Measurements from ENCODE around the gene SUB1. TPM values are rescaled to one million over a fixed set of nuclear protein-coding genes. Genes with fewer than 3 reads are reported as not detected.
"Not testable (repeated sequence)": the region's sequence is repeated elsewhere in the genome, so short reads cannot be mapped to it uniquely, and the experiment has no call there.

SUB1 gene
- 100 to 1,000 TPM in 3 of 4 donors, 10 to 100 TPM in 1; 59.6 to 280 (median 134) TPM for total RNA-seq

DNA sequence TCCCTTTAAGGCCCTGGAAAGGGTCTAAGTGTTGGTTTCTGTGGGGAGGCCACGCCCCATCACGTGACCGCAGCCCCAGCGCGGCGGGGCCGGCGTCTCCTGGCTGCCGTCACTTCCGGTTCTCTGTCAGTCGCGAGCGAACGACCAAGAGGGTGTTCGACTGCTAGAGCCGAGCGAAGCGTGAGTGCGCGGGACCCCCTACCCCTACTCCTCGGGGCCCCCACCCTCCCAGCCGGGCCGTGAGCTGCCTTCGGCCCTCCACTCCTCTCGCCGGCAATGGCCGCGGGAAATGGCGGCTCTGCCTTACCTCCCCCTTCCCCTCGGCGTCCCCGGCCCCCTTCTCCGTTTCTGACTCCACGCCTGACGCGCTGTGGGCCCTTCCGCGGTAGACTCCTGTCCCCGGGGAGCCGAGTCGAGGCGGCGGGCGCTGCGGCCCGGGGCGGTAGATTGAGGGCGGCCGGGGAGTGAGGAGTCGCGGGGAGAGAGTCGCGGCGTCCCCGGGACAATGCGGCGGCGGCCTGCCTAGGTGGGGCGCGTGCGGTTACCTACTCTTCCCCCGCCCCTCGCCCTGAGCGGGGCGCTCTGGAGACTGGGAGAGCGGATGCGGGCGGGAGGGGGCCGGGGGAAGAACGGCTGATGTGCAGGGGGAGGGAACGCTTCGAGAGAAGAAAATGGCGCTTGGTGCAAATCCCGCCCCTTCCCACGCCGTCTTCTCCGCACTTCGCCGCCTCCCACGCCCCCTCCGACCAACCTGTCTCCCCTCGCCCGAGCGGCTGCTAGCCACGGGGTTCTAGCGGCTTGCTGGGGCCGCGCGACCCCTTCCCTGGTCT lies at the start of gene SUB1:
TSS of gene SUB1 (plus strand) at position 112 of the 830 bp plus-strand sequence. CDS start 2,956 bp downstream, outside the sequence.
- no peaks in the 10 kb centered on the region for H3K9me3 ChIP-seq
- intact Hi-C loops (cut with DNase I) = loop anchor here (10.0 kb wide), 1 partner anchor 351 kb away; no protein-coding TSS in a partner anchor
- H3K36me3 ChIP-seq = peaks cover 0 to 15% (median 0%) of the 10 kb centered on the region in 3 donors
- no peaks in the 10 kb centered on the region for H3K27me3 ChIP-seq
- DNase-seq = peak; percentile 53
- H3K4me3 ChIP-seq = peak within 1 kb of the TSS; percentile 82 to 100 (median 97)
- TF ChIP-seq, protein P1, sequence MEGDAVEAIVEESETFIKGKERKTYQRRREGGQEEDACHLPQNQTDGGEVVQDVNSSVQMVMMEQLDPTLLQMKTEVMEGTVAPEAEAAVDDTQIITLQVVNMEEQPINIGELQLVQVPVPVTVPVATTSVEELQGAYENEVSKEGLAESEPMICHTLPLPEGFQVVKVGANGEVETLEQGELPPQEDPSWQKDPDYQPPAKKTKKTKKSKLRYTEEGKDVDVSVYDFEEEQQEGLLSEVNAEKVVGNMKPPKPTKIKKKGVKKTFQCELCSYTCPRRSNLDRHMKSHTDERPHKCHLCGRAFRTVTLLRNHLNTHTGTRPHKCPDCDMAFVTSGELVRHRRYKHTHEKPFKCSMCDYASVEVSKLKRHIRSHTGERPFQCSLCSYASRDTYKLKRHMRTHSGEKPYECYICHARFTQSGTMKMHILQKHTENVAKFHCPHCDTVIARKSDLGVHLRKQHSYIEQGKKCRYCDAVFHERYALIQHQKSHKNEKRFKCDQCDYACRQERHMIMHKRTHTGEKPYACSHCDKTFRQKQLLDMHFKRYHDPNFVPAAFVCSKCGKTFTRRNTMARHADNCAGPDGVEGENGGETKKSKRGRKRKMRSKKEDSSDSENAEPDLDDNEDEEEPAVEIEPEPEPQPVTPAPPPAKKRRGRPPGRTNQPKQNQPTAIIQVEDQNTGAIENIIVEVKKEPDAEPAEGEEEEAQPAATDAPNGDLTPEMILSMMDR (IDR thresholded peaks at IDR 0.05) = peak in 2 of 6 experiments; percentile 7 to 16
- TF ChIP-seq POLR2A (IDR thresholded peaks at IDR 0.05) = peak in 3 of 4 donors; percentile 59 to 93 (median 73)
- peak within 1 kb of the TSS; percentile 98 to 100 (median 100) for H3K27ac ChIP-seq
- H3K4me1 ChIP-seq = peaks cover 8 to 63% (median 21%) of the 10 kb centered on the region in 3 donors
- 0 to 1% methylated on average over 14 to 36 of the region's 89 CpGs for WGBS, 2 donors

DNA sequence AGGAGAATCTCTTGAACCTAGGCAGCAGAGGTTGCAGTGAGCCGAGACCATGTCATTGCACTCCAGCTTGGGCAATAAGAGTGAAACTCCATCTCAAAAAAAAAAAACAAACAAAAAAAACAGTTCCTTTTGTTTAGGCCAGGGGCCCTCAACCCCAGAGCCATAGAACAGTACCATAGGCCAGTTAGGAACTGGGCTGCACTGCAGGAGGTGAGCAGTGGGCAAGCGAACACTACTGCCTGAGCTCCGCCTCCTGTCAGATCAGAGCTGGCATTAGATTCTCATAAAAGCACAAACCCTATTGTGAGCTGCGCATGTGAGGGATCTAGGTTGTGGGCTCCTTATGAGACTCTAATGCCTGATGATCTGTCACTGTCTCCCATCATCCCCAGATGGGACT lies 49.1 kb upstream of the SUB1 start:
- H3K9me3 ChIP-seq = no peaks in the 10 kb centered on the region
- H3K27me3 ChIP-seq = no peaks in the 10 kb centered on the region
- no peak overlapping the region for H3K4me3 ChIP-seq
- TF ChIP-seq POLR2A (IDR thresholded peaks at IDR 0.05) = no peak
- TF ChIP-seq, protein P1 (IDR thresholded peaks at IDR 0.05) = no peak
- H3K4me1 ChIP-seq = peaks cover 0 to 12% (median 7%) of the 10 kb centered on the region in 3 donors
- 74 to 90% methylated on average over 3 to 4 of the region's 4 CpGs for WGBS, 2 donors
- no peaks in the 10 kb centered on the region for H3K36me3 ChIP-seq
- no peak for DNase-seq
- intact Hi-C loops (cut with DNase I) = no loop called here
- H3K27ac ChIP-seq = no peak overlapping the region

DNA sequence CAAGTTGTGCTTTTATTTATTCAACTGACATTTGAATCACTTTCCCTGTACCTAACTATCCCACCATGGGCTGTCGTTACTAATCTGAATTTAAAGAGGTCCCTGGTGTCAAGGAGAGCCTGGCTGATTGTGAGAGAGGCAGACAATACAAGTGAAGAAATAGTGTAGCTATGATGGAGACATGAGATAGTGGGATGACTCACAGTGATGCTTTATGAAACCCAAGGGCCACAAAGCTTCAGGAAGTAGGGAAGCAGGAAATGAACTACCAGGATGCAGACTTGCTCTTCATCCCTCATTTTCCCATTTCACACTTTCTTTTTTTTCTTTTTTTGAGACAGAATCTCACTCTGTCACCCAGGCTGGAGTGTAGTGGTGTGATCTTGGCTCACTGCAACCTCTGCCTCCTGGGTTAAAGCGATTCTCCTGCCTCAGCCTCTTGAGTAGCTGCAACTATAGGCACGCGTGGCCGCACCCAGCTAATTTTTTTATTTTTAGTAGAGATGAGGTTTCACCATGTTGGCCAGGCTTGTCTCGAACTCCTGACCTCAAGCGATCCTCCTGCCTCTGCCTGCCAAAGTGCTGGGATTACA lies 47.8 kb upstream of the SUB1 start:
- intact Hi-C loops (cut with DNase I); H3K9me3 ChIP-seq; H3K4me1 ChIP-seq; H3K27ac ChIP-seq; H3K27me3 ChIP-seq; H3K36me3 ChIP-seq; H3K4me3 ChIP-seq; DNase-seq: not testable (repeated sequence)
- WGBS, 2 donors = 70 to 76% methylated on average over 7 of the region's 7 CpGs

DNA sequence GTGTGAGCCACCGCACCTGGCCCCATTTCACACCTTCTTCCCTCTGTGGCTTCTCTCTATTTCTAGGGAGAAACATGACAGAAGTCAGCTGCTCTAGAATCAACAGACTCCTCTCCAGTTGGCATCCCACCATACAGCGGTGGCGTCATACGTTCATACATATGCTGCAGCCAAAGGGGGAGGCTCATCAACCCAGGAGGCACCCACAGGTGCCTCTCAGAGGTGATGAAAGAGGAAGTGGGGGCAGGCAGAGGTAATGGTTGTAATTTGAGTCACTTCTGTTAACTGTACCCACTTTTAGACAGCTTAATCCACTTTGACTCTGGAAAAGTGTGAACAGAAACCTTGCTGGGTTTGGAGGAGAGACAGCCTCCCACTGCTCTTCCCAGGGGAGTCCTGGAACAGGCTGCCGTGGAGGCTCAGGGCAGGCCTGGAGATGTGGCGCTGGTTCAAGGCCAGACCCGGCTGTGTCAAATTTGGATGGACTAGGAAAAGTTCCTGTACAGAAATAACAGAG lies 47.3 kb upstream of the SUB1 start:
- TF ChIP-seq, protein P1 (IDR thresholded peaks at IDR 0.05) = no peak
- TF ChIP-seq POLR2A (IDR thresholded peaks at IDR 0.05) = no peak
- intact Hi-C loops (cut with DNase I) = no loop called here
- no peak overlapping the region for H3K27ac ChIP-seq

DNA sequence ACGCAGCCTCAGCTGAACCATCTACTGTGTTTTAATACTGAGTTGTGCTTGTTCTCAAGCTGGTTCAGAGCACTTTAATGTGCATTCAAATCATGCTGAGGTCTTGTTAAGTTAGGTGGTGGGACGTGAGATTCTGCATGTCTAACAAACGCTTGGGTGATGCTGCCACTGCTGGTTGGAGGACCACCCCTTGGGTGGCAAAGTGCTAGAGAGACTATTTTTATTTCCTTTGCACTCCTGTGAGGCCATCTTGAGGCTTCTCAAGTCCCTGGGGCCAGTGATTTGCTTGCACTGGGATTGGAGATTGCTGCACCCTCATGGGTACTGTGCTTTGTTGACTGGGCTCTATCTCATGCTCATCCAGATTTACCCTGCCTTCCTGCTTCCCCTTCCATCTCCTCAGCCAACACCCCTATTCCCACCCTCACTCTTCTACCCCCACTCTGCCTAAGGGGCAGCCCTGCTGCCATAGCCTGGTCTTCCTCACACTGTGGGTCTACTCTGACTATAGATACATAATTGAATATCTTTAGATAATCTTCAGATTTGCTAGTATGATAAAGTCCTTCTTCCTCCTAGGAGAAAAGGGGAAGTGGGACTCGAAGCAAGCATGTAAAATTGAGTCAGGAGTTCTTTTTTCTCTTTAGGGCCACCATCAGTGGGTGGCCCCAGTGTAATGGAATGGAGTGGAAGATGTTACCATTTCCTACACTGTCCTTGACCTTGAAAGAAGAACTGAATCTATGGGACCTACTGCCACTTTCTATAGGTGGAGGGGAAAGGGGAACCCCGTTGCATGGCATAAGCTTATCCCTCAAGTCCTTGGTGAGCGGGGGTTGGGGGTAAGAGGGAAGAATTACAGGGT lies 45.1 kb upstream of the SUB1 start:
- intact Hi-C loops (cut with DNase I) = no loop called here

More for the DNA sequence above, 47.3 kb upstream of the SUB1 start:
- no peaks in the 10 kb centered on the region for H3K27me3 ChIP-seq
- no peaks in the 10 kb centered on the region for H3K9me3 ChIP-seq
- no peaks in the 10 kb centered on the region for H3K36me3 ChIP-seq
- no peak for DNase-seq
- 72 to 75% methylated on average over 2 to 5 of the region's 7 CpGs for WGBS, 2 donors
- H3K4me3 ChIP-seq = no peak overlapping the region
- no peaks in the 10 kb centered on the region for H3K4me1 ChIP-seq

More for the DNA sequence above, 45.1 kb upstream of the SUB1 start:
- Histone ChIP-seq H3K9me3 (no peaks in the 10 kb centered on the region), H3K27me3 (no peaks in the 10 kb centered on the region), H3K36me3 (no peaks in the 10 kb centered on the region), H3K4me1 (no peaks in the 10 kb centered on the region), H3K27ac (no peak overlapping the region), H3K4me3 (no peak overlapping the region)
- TF ChIP-seq, protein P1 (IDR thresholded peaks at IDR 0.05) = no peak
- TF ChIP-seq POLR2A (IDR thresholded peaks at IDR 0.05) = no peak
- no peak for DNase-seq
- WGBS, 2 donors = 73 to 86% methylated on average over 6 of the region's 6 CpGs
